BLaER1 (cell line): ENCODE data around the gene BLTP1.

Experiments
- H3K27ac ChIP-seq: shearing (Covaris generic); formaldehyde crosslinking; 2 replicates; pipeline ENCODE4 v1.8.1; 2022
- H3K27me3 ChIP-seq: shearing (Covaris generic); formaldehyde crosslinking; 2 replicates; pipeline ENCODE4 v1.8.1; 2022
- H3K36me3 ChIP-seq: shearing (Covaris generic); formaldehyde crosslinking; 2 replicates; pipeline ENCODE4 v1.8.1; 2022
- H3K4me1 ChIP-seq: shearing (Covaris generic); formaldehyde crosslinking; 2 replicates; pipeline ENCODE4 v1.8.1; 2022
- H3K4me2 ChIP-seq: shearing (Covaris generic); formaldehyde crosslinking; 2 replicates; pipeline ENCODE4 v1.8.1; 2022
- H3K4me3 ChIP-seq: shearing (Covaris generic); formaldehyde crosslinking; 2 replicates; pipeline ENCODE4 v1.8.1; 2022
- H3K9ac ChIP-seq: shearing (Covaris generic); formaldehyde crosslinking; 2 replicates; pipeline ENCODE4 v1.8.1; 2022
- H3K9me3 ChIP-seq: shearing (Covaris generic); formaldehyde crosslinking; 2 replicates; pipeline ENCODE4 v1.8.1; 2022
- H4K20me1 ChIP-seq: shearing (Covaris generic); formaldehyde crosslinking; 2 replicates; pipeline ENCODE4 v1.8.1; 2022
- Cebpa-rat ChIP-seq: shearing (Covaris generic); IDR thresholded peaks from 2 replicates; pipeline ENCODE4 v1.8.1; 2022

The BLTP1 gene

DNA sequence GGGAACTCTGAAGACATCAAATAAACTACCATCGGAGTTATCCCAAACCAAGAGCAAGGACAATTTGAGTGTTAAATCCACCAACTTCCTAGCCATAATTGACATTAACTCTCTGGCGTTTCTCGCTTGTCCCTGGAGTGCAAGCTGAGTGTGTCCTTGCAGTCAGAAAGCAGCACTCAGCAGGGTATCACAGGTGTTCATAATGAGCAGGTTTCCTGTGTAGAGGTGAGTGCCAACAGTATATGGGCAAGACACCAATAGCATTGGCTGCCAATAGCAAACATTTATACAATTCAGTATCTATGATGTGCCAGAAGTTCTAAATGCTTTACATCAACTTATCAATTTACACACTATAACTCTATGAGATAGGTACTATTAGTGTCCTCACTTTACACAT, 11.2 kb downstream of the BLTP1 start:
- peaks cover 7% of the 10 kb centered on the region; the same call in 1 of the 2 replicates for H3K36me3 ChIP-seq
- no peak overlapping the region for H3K4me2 ChIP-seq
- no peak for TF ChIP-seq Cebpa-rat
- no peak overlapping the region for H3K9ac ChIP-seq
- H3K9me3 ChIP-seq = no peaks in the 10 kb centered on the region
- peaks cover 16% of the 10 kb centered on the region for H4K20me1 ChIP-seq
- H3K4me3 ChIP-seq = no peak overlapping the region
- H3K27ac ChIP-seq = no peak overlapping the region
- H3K4me1 ChIP-seq = no peaks in the 10 kb centered on the region
- no peaks in the 10 kb centered on the region for H3K27me3 ChIP-seq

GRCh38 chr4:122163767-122164166, 11.6 kb downstream of the BLTP1 start:
- Histone ChIP-seq H3K27ac (no peak overlapping the region), H4K20me1 (peaks cover 18% of the 10 kb centered on the region), H3K36me3 (peaks cover 7% of the 10 kb centered on the region; the same call in 1 of the 2 replicates), H3K4me2 (no peak overlapping the region), H3K4me3 (no peak overlapping the region), H3K9me3 (no peaks in the 10 kb centered on the region), H3K9ac (no peak overlapping the region), H3K4me1 (no peaks in the 10 kb centered on the region), H3K27me3 (no peaks in the 10 kb centered on the region)
- no peak for TF ChIP-seq Cebpa-rat

DNA sequence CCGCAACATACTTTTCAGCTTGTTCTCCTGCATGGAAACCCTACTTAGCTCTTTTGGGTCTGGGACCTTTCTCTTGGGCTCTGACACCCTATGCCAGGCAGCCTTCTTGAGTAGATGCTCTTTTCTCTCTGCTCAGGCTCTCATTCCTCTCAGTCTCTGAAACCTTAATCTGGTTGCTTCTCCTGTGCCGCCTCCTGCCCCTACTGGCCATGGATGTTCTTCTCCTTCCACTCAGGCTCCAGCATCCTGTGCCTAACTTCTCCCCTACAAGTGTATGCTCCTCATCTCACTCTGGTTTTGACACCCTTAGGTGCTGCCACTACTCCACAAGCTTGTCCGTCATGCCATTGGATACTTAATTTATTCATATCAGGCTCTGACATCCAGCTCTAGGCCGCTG, 15.2 kb downstream of the BLTP1 start:
- no peak overlapping the region for H3K4me2 ChIP-seq
- no peaks in the 10 kb centered on the region for H3K9me3 ChIP-seq
- H3K4me3 ChIP-seq = no peak overlapping the region
- H3K36me3 ChIP-seq = peaks cover 1% of the 10 kb centered on the region; the same call in 1 of the 2 replicates
- no peaks in the 10 kb centered on the region for H3K27me3 ChIP-seq
- H4K20me1 ChIP-seq = peaks cover 23% of the 10 kb centered on the region
- no peaks in the 10 kb centered on the region for H3K4me1 ChIP-seq
- TF ChIP-seq Cebpa-rat = no peak
- no peak overlapping the region for H3K9ac ChIP-seq
- H3K27ac ChIP-seq = no peak overlapping the region

DNA sequence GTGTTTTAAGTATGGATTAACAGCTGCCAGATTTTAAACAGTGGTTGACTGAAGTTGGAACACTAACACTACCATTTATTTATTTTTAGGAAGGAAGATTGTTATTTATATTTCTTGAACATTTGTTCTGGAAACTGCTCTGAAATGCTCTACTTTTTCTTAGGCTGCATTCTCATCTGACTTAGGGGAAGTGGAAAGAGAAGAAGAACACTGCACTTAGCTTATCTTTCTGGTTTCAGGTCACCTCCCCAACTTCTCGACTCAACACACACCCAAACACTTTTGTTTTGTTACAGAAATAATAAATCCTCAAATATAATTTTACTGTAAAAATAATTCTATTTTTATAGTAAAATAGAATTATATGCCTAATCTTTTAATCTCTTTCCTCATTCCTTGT, 18.6 kb downstream of the BLTP1 start:
- H3K4me2 ChIP-seq = no peak overlapping the region
- no peaks in the 10 kb centered on the region for H3K9me3 ChIP-seq
- no peaks in the 10 kb centered on the region for H3K27me3 ChIP-seq
- H3K4me3 ChIP-seq = no peak overlapping the region
- no peak for TF ChIP-seq Cebpa-rat
- no peaks in the 10 kb centered on the region for H3K4me1 ChIP-seq
- no peak overlapping the region for H3K27ac ChIP-seq
- H3K36me3 ChIP-seq = no peaks in the 10 kb centered on the region
- H4K20me1 ChIP-seq = peaks cover 18% of the 10 kb centered on the region
- no peak overlapping the region for H3K9ac ChIP-seq

DNA sequence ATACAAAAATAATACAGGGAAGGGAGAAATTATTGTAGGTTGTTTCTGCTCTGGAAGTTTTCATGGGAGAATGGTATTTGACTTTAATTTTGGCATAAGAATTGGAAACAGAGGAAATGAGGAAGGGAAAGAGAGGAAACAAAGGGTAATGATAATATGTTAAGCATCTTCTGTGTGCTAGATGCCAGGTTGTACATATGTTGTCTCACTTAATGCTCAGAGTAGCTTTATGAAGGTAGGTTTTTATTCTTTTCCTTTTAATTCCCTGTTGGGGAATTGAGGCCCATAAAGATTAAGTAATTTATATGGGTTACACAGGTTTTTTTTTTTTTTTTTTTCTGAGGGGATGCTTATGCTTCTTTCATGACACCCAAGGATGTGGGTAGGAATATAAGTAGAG, 19.2 kb downstream of the BLTP1 start:
- no peaks in the 10 kb centered on the region for H3K9me3 ChIP-seq
- no peak overlapping the region for H3K4me2 ChIP-seq
- TF ChIP-seq Cebpa-rat = no peak
- no peaks in the 10 kb centered on the region for H3K36me3 ChIP-seq
- H3K27ac ChIP-seq = no peak overlapping the region
- H3K9ac ChIP-seq = no peak overlapping the region
- peaks cover 18% of the 10 kb centered on the region for H4K20me1 ChIP-seq
- no peak overlapping the region for H3K4me3 ChIP-seq
- H3K4me1 ChIP-seq = no peaks in the 10 kb centered on the region
- H3K27me3 ChIP-seq = no peaks in the 10 kb centered on the region

DNA sequence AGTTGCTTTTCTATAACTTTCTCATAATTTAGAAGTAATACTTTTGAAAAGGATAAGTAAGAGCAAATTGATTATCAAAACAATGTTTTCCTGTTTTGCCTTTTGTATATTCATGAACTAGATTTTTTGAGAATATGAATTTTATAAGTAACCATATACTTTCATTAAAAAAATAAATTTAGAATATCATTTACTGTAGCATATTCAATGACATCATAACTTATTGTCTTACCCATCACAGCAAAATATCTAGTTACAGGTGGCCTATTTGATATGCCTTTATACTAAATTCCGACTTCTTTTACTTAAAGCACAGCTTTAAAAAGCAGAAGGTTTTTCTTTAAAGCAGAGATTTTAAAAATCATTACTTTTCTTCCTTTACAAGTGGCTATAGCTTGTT, 20.1 kb downstream of the BLTP1 start:
- Histone ChIP-seq H3K4me2 (no peak overlapping the region), H3K36me3 (peaks cover 5% of the 10 kb centered on the region)

DNA sequence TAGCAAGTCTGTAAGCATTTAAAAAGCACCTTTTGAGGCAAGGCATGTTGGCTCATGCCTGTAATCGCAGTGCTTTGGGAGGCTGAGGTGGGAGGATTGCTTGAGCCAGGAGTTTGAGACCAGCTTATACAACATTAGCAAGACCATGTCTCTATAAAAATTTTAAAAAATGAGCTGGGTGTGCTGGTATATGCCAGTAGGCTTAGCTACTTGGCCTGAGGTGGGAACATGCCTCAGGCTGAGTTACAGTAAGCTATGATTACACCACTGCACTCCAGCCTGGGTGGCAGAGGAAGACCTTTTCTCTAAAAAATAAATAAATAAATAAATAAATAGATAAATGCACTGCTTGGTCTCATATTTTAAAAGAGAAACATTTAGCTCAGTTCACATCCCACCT, 26.8 kb downstream of the BLTP1 start:
- H3K9ac ChIP-seq = no peak overlapping the region
- H3K27me3 ChIP-seq = no peaks in the 10 kb centered on the region
- no peak overlapping the region for H3K27ac ChIP-seq
- H3K36me3 ChIP-seq = peaks cover 41% of the 10 kb centered on the region
- no peaks in the 10 kb centered on the region for H3K9me3 ChIP-seq
- no peaks in the 10 kb centered on the region for H4K20me1 ChIP-seq
- H3K4me2 ChIP-seq = no peak overlapping the region
- TF ChIP-seq Cebpa-rat = no peak
- H3K4me3 ChIP-seq = no peak overlapping the region
- no peaks in the 10 kb centered on the region for H3K4me1 ChIP-seq

More for the DNA sequence above, 20.1 kb downstream of the BLTP1 start:
- no peak overlapping the region for H3K27ac ChIP-seq
- no peaks in the 10 kb centered on the region for H3K4me1 ChIP-seq
- no peaks in the 10 kb centered on the region for H3K27me3 ChIP-seq
- peaks cover 13% of the 10 kb centered on the region for H4K20me1 ChIP-seq
- no peaks in the 10 kb centered on the region for H3K9me3 ChIP-seq
- no peak for TF ChIP-seq Cebpa-rat
- no peak overlapping the region for H3K4me3 ChIP-seq
- no peak overlapping the region for H3K9ac ChIP-seq

- no peak overlapping the region for H3K4me3 ChIP-seq
- TF ChIP-seq Cebpa-rat = no peak
- H3K27me3 ChIP-seq = no peaks in the 10 kb centered on the region
- no peaks in the 10 kb centered on the region for H3K9me3 ChIP-seq
- peaks cover 35% of the 10 kb centered on the region for H3K36me3 ChIP-seq
- no peak overlapping the region for H3K9ac ChIP-seq
- no peaks in the 10 kb centered on the region for H4K20me1 ChIP-seq
- no peaks in the 10 kb centered on the region for H3K4me1 ChIP-seq
- no peak overlapping the region for H3K4me2 ChIP-seq
- H3K27ac ChIP-seq = no peak overlapping the region
These were observed 43.6 kb downstream of the BLTP1 start for GRCh38 chr4:122195718-122196117.
